Measurements from ENCODE around the gene ARL3. TPM values are rescaled to one million over a fixed set of nuclear protein-coding genes. Genes with fewer than 3 reads are reported as not detected.

ARL3 gene
- total RNA-seq, 2 experiments from 2014 or later = 5.3 to 6.2 TPM

DNA sequence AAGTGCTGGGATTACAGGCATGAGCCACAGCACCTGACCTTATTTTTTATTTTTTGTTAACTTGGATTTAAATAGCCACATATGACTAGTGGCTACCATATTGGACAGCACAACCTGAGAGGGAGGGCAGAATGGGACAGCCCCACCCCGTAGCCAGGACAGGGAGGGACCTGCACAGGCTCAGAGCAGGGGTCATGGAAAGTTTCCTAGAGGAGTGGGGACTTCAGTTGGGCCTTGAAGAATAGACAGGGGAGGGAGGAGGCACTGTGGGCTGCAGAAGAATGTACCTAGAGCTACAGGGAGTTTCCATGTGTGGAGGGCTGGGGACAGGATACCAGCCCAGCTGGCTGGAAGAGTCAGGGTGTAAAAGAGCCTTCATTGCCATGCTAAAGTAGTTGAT lies 61.1 kb downstream of the ARL3 start:
- Mint-ChIP-seq H3K27me3 (no peaks in the 10 kb centered on the region), H3K4me3 (no peak overlapping the region), H3K4me1 (ENCODE audit: low read depth) (peaks cover 76% of the 10 kb centered on the region), H3K36me3 (ENCODE audit: low read depth) (peaks cover 45% of the 10 kb centered on the region), H3K27ac (peak overlapping the region; percentile 90), H3K9me3 (no peaks in the 10 kb centered on the region)
- ChIA-PET POLR2A (interaction anchor here (0.6 to 6.1 kb wide), 2 partner anchors 8 to 56 kb away, joined by 4 to 67 read pairs; no protein-coding TSS in a partner anchor), CTCF (interaction anchor here (1.9 kb wide), 2 partner anchors 9 to 17 kb away, joined by 7 to 9 read pairs; partner anchors contain the start of gene TRIM8)
- intact Hi-C loops (cut with micrococcal nuclease) = no loop called here
- TF ChIP-seq, protein P1, sequence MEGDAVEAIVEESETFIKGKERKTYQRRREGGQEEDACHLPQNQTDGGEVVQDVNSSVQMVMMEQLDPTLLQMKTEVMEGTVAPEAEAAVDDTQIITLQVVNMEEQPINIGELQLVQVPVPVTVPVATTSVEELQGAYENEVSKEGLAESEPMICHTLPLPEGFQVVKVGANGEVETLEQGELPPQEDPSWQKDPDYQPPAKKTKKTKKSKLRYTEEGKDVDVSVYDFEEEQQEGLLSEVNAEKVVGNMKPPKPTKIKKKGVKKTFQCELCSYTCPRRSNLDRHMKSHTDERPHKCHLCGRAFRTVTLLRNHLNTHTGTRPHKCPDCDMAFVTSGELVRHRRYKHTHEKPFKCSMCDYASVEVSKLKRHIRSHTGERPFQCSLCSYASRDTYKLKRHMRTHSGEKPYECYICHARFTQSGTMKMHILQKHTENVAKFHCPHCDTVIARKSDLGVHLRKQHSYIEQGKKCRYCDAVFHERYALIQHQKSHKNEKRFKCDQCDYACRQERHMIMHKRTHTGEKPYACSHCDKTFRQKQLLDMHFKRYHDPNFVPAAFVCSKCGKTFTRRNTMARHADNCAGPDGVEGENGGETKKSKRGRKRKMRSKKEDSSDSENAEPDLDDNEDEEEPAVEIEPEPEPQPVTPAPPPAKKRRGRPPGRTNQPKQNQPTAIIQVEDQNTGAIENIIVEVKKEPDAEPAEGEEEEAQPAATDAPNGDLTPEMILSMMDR (IDR thresholded peaks at IDR 0.05) = no peak
- no peak for DNase-seq
- ATAC-seq = no peak

DNA sequence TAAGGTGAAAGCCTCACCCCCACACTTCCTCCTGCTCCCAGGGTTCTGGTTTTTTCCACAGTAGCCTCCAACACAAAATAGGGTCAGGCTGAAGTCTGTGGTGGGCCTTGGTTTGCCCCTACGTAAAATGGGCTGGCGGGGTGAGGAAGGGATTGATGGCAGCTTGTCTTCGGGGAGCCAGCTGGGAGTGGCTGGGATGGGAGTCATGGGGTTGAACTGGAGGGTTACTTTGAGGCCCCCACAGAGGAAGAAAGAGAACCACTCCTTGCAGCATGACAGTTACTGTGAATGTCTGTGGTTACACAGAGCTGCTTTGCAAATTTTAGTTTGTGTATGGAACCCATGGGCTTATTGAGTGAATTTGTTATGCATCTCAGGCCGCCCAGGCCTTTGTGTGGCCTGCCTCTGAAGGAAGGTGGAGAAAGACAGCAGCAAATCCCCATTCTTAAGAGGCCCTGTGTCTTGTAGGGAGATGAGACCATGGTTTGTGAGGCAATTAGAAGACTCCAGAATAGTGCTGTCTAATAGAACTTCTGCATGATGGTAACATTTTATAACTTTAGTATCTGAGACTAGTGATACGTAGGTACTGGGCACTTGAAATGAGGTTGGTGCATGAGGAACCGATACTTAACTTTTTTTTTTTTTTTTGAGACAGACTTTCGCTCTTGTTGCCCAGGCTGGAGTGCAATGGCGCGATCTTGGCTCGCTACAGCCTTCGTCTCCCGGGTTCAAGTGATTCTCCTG lies 61.9 kb downstream of the ARL3 start:
- H3K4me3 Mint-ChIP-seq = peak overlapping the region; percentile 63
- ATAC-seq (peak; percentile 55), DNase-seq (peak; percentile 57)
- peak overlapping the region; percentile 90 for H3K27ac Mint-ChIP-seq
- peaks cover 46% of the 10 kb centered on the region for H3K36me3 Mint-ChIP-seq (ENCODE audit: low read depth)
- H3K27me3 Mint-ChIP-seq = no peaks in the 10 kb centered on the region
- POLR2A ChIA-PET = interaction anchor here (0.7 to 6.1 kb wide), 3 partner anchors 9 to 17 kb away, joined by 3 to 67 read pairs (median 4); no protein-coding TSS in a partner anchor
- intact Hi-C loops (cut with micrococcal nuclease) = no loop called here
- H3K4me1 Mint-ChIP-seq (ENCODE audit: low read depth) = peaks cover 77% of the 10 kb centered on the region
- TF ChIP-seq, protein P1 (IDR thresholded peaks at IDR 0.05) = no peak
- CTCF ChIA-PET = interaction anchor here (0.9 to 1.9 kb wide), 5 partner anchors 8 to 62 kb away, joined by 4 to 9 read pairs (median 4); partner anchors contain the start of genes ARL3, SFXN2 and TRIM8
- H3K9me3 Mint-ChIP-seq = no peaks in the 10 kb centered on the region

DNA sequence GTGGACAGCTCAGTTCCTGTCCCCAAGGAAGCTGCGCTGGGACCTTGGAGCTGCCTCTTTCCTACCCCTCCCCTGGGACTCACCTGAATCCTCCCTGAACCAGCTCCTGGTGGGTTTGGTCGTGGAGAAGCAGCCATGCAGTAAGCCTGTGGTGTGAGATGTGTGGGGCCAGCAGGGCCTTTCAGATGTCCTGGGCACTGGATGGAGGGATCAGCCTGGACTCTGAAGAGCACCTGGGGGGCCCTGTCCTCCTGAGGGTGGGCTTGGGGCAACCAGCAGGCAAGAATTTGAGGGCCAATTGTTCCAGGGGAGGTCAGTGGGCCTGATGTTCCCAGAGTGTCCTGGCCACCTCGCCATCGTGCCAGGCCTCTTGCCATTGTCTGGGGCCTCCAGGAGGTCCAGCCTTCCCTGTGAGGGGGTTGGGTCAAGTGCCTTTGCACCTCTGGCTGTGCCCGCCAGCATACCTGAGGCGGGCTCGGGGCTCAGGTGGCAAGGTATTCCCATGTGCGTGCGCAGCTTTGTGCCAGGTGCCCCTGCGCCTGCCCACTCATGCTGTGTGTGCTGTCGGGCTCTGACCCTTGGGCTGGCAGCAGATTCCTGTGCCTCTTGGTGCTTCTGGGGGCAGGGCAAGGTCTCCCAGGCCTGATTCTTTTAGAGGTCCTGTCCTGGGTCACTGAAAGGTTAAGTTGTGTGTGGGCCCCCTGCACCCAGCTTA lies 62.6 kb downstream of the ARL3 start:
- CTCF ChIA-PET = interaction anchor here (0.9 to 2.8 kb wide), 5 partner anchors 9 to 62 kb away, joined by 4 to 14 read pairs (median 4); partner anchors contain the start of genes ARL3 and SFXN2
- TF ChIP-seq, protein P1 (IDR thresholded peaks at IDR 0.05) = no peak

DNA sequence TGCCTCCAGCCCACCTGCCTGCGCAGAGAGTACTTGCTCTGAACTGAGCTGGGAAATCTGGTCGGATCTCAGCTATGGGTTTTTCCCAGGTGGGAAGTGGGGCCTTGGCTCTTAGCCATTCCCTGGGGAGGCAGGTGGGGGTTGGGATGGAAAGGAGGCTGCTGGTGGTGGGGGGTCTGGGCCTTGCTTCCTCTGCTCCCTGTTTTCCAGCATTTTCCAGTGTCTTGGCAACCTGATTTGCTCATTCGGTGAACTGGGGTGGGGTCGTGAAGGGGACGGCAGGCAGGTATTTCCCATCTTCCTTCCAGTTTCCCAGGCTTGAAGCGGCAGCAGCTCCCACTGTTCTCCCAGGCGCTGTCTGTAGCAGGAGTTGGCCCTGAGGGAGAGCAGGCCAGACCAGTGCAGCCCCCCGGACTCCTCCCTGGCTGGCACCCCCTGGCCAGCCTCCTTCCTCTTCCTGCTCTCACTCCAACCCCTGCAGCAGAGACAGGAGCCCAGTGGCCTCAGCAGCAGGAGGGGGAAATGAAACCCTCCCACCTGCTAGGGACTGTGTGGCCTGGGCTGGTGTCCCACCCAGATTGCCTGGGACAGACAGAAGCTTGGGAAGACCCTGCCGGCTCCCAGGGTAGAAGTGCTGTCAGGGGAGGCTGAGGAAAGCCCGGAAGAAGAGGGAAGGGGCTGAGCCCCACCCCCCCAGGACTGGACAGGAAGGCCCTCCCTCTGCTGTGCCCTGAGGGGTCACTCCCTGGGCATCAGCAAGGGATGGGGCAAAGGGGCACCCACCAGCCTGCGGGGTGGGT lies 63.3 kb downstream of the ARL3 start:
- Mint-ChIP-seq H3K27me3 (no peaks in the 10 kb centered on the region), H3K4me3 (peak overlapping the region; percentile 63), H3K9me3 (no peaks in the 10 kb centered on the region), H3K4me1 (ENCODE audit: low read depth) (peaks cover 88% of the 10 kb centered on the region), H3K36me3 (ENCODE audit: low read depth) (peaks cover 52% of the 10 kb centered on the region), H3K27ac (peak overlapping the region; percentile 90)
- ChIA-PET POLR2A (interaction anchor here (0.7 to 6.1 kb wide), 4 partner anchors 11 to 63 kb away, joined by 3 to 67 read pairs (median 3); partner anchors contain the start of gene ARL3), CTCF (interaction anchor here (1.6 to 2.8 kb wide), 2 partner anchors 18 to 63 kb away, joined by 4 to 14 read pairs; partner anchors contain the start of genes ARL3 and SFXN2)
- intact Hi-C loops (cut with micrococcal nuclease) = no loop called here
- TF ChIP-seq, protein P1 (IDR thresholded peaks at IDR 0.05) = no peak
- DNase-seq = no peak
- no peak for ATAC-seq

More for the DNA sequence above, 62.6 kb downstream of the ARL3 start:
- no peaks in the 10 kb centered on the region for H3K27me3 Mint-ChIP-seq
- peaks cover 48% of the 10 kb centered on the region for H3K36me3 Mint-ChIP-seq (ENCODE audit: low read depth)
- DNase-seq (no peak), ATAC-seq (peak; percentile 24)
- intact Hi-C loops (cut with micrococcal nuclease) = no loop called here
- POLR2A ChIA-PET = interaction anchor here (0.8 to 6.1 kb wide), 2 partner anchors 10 to 18 kb away, joined by 3 to 67 read pairs; no protein-coding TSS in a partner anchor
- peak overlapping the region; percentile 63 for H3K4me3 Mint-ChIP-seq
- H3K9me3 Mint-ChIP-seq = no peaks in the 10 kb centered on the region
- H3K4me1 Mint-ChIP-seq (ENCODE audit: low read depth) = peaks cover 83% of the 10 kb centered on the region
- peak overlapping the region; percentile 90 for H3K27ac Mint-ChIP-seq

All from activated CD8-positive, alpha-beta T cell treated with anti-CD3 and anti-CD28 coated beads for 36 hours (primary cell).